HG03064 (cell line): ENCODE data around the gene COLGALT1.
"Not testable (repeated sequence)": the region's sequence is repeated elsewhere in the genome, so short reads cannot be mapped to it uniquely, and the experiment has no call there.

Experiments used
- ATAC-seq: cut with Tn5 transposase; IDR thresholded peaks from one replicate; pipeline ENCODE4 v1.9.1; 2021; ENCODE audit warnings: low read depth; ENCODE audit not compliant: unreplicated experiment

Gene COLGALT1

DNA sequence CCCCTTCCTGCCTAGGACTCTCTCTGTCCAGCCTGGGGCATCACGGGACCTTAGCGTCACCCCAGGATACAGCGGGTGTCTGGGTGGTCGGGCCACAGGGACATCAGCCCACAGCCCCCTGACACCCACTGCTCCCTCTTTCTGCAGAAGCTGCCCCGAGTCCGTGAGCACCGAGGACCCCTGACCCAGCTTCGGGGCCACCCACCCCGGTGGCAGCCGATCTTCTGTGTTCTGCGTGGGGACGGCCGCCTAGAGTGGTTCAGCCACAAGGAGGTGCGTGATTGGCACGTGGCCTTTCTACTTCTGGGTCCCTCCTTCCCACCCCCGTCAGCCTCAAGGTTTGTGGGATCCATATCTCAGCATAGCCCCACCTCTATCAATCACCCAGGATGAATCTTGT is 23.3 kb upstream of the COLGALT1 start:
- ATAC-seq: no peak

DNA sequence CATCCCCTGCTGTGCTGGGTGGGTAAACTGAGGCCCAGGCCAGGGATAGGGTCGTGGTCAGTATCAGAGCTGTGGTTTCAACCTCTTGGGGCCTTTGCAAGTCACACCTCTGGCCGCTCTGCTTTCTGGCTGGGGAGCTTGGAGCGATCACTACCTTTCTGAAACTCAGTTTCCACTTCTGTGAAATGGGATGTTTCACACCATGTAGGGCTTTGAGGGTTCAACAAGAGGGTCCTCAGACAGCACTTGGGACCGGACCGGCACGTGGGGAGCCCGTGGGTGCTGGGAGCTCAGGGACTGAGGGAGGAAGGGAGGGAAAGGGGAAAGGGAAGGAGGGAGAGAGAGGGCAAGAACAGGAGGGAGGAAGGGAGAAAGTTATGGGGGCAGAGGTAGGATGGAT is 22.9 kb upstream of the COLGALT1 start:
- no peak for ATAC-seq

DNA sequence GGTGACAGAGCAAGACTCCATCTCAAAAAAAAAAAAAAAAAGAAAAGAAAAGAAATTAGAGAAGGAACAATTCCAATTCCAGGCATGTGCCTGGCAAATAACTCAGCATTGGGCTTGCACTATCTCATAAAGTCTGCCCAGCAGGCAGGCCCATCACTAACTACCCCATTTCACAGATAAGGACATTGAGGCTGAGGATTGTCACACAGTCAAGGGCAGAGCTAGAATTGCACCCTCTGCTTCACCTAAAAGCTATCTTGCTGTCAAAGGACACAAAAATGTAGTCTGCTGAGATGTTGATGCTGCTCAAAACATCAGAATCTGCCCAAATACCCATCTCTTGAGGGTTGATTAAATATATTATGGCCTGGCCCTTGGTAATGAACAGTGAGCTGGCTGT is 20.7 kb upstream of the COLGALT1 start:
- no peak for ATAC-seq

DNA sequence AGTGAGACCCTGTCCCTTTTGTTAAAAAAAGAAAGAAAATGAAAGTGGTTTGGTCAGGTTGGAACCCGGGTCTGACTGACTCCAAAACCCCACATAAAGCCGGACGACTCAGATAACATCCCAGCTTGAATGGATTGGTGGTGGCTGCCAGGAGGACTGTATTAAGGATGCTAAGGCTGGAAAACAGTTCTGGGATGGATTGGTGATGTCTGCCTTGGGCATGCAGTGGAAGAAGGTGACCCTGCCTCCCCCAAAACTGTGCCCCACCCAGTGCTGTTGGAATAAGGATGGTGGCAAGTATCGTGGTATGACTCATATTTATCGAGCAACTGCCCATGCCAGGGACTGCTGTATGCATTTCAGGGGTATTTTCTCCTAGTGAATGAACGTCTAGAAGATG is 18.5 kb upstream of the COLGALT1 start:
- ATAC-seq: no peak

DNA sequence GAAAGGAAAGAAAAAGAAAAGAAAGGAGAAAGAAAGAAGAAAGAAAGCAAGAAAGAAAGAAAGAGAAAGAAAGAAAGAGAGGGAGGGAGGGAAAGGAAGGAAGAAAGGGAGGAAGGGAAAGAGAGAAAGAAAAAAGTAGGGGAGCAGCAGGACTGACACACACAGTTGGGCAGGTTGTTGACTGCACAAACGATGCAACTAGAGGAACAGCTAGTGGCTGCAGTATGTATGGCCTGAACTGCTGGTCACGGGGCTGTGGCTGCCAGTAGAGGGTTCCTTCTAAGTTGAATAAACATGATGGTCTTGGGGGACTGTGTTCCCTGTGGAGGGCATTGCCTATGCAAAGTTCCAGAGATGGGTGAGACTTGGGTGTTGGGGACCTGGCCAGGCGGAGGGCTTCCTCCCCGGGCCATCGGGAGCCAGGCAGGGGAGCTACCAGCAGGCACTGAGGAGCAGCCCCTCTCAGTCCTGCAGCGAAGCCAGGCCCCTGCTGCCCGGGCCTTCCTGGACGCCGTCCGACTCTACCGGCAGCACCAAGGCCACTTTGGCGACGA is 16.7 kb upstream of the COLGALT1 start:
- ATAC-seq: no peak

DNA sequence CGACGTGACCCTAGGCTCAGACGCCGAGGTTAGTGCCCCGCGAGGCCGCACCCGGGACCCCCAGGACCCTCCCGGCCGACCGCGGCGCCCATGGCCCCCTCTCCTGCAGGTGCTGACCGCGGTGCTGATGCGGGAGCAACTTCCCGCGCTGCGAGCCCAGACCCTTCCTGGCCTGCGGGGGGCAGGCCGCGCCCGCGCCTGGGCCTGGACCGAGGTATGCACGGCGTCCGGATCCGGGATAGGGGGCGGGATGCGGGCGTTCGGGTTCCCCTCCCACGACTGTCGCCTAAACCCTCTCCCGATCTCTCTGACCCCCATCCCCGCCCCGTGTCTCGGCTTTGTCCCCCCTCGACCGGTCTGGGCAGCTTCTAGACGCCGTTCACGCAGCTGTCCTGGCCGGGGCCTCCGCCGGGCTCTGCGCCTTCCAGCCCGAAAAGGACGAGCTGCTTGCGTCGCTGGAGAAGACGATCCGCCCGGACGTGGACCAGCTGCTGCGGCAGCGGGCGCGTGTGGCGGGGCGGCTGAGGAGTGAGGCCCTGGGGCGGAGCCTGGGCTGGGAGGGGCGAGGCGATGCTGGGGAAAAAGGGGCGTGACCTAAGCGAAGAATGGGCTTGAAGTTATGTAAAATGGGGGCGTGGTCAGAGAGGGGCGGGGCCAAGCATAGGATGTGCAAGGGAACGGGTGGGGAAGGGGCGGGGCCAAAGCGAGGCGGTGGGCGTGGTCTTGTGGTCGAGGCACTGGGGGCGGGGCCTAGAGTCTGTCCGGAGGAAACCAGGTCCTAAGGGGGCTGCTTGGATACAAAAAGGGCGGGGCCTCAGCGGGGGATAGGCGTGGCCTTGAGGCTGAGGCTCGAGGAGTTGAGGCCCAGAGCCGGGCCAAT is 16.0 kb upstream of the COLGALT1 start:
- no peak for ATAC-seq

DNA sequence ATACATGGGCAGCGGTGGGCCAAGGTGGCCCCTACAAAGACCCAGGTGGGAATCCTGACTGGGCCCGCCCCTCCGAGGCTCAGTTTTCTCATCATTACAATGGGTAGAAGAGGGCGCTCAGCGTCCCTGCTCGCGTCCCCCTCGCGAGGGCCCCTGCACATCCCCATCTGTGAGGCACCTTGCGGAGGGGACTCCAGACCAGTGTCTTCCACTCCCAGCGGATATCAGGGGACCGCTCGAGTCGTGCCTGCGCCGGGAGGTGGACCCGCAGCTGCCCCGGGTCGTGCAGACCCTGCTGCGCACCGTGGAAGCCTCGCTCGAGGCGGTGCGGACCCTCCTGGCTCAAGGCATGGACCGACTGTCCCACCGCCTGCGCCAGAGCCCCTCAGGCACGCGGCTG is 15.3 kb upstream of the COLGALT1 start:
- ATAC-seq: no peak

DNA sequence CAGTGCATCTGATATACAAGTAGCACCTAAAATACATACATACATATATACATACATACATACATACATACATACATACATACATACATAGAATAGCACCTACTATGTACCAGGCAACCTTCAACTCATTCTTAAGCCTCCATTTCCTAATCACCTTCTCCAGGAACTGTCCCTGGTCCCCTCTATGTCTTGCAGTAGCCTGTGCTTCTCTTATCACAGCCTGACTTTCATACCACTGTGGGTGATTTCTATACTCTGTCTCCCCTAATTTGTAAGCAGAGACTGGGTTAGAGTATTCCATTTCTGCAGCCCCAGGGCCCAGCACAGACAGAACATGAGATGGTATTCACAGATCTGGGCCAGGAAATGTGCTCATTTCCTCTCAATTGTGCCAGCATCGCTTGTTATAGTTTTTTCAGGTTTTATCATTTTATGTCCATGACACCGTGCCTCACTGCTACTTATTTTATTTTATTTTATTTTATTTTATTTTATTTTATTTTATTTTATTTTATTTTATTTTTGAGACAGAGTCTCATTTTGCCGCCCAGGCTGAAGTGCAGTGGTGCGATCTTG is 14.2 kb upstream of the COLGALT1 start:
- no peak for ATAC-seq

DNA sequence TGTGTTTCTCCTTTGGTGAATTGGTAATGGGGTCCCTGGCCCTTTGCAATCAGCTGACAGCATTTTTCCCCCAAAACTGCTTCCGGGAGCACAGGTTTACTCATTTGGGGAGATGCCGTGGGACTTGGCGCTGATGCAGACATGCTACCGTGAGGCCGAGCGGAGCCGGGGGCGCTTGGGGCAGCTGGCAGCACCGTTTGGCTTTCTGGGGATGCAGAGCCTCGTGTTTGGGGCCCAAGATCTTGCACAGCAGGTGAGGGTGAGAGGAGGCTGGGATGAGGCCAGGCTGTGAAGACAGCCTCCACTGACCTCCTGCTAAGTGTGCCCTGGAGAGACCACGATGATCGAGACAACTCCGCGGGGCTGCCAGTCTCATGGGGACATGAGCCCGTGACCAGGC is 13.4 kb upstream of the COLGALT1 start:
- no peak for ATAC-seq

DNA sequence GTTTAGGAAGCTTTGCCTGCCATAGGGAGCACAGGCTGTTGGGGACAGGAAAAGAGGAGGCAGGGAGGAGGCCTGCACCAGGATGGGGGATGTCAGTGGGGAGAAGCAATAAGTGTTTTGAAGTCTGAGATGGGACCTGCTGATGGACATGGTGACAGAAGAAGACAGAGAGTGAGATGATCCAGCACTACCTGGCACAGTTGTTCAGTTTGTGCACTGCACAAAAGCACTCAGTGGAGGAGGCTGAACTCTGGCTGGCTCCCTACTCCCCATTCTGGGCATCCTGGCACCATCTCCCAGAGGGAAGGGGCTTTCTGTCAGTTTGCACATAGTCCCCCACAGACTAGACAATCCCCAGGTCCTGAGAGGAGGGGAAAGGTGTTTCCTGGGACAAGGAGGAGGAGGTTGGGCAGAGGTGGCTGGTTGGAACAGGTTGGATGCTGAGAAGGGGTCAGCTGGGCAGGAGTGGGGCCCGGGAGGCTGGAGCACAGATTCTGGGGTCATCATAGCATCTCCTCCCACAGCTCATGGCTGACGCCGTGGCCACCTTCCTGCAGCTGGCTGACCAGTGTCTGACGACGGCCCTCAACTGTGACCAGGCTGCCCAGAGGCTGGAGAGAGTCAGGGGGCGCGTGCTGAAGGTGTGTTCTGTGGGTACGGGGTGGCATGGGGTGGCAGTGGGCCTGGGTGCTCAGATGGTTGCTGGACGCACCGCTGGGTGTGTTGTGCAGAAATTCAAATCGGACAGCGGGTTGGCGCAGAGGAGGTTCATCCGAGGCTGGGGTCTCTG is 12.5 kb upstream of the COLGALT1 start:
- no peak for ATAC-seq

DNA sequence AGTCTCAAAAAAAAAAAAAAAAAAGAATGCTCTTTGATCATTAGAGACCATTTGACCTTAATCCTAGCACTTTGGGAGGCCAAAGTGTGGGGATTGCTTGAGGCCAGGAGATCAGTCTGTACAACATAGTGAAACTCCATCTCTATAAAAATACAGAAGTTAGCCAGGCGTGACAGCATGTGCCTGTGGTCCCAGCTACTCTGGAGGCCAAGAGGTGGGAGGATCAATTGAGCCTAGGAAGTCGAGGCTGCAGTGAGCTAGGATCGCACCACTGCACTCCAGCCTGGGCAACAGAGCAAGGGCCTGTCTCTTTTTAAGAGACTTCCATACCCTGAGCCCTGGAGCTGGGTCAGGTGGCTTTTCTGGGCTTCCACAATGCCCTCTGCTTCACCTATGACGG is 11.5 kb upstream of the COLGALT1 start:
- no peak for ATAC-seq

DNA sequence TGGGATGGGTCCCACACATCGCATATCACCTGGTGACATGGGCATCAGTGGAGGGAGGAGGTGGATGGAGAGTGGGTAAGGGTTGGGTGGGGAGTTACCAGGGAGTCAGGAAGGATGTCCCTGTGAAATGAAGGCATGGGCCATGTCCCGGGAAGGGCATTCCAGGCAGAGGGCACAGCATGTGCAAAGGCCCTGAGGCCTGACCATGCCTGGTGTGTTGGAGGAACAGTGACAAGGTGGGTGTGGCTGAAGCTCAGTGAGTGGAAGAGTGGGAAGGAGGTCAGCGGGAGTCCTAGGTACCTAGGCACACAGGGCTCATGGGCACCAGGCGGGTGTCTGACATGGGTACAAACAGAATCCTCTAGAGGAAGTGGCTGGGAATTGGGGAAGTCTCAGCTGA is 11.0 kb upstream of the COLGALT1 start:
- no peak for ATAC-seq

DNA sequence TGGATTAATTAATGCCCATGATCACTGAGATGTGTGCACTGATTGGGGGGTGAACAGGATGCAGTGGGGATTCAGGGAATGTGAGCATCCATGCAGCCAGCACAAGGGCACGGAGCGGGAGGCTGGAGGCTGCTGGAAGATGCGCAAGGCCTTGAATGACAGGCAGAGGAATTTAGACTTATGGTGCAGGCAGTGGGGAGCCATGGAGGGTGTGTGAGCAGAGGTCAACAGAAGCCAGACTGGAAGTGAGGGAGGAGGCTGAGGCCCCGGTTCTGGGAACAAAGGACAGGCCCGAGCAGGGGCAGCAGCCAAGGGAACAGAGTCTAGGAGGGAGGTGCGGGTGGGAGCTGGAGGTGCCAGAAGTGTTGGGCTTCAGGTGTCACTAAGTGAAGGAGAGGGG is 7.3 kb upstream of the COLGALT1 start:
- ATAC-seq: no peak

DNA sequence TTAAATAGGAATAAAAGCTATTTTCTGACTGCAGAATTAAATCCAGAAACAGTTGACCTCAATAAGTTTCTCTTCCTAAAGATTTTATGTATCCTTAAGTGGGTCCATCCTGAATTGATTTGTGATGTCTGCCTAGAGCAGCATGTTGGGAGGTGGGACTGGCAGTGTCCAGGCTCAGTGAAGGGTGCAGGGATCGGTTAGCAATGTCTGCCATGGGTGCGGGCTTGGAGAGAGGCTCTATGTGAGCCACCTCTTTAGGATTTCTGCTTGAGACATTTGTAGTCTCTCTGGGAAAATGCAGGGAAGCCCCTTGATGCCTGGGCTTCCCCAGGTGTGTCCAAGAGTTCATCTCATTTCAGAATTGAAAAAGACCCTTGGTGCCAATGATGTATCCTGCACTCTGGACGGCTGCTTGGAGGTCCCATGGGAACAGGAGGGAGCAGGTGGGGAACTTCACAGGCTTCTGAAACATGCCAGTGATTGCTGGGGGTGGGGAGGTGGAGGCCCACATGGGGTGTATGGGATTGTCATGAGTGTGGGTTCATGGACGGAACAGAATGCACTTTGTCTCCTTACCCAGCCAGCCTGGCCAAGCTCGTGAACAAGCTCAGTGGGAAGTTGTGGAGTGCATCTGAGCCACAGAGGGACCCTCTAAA is 6.2 kb upstream of the COLGALT1 start:
- no peak for ATAC-seq

DNA sequence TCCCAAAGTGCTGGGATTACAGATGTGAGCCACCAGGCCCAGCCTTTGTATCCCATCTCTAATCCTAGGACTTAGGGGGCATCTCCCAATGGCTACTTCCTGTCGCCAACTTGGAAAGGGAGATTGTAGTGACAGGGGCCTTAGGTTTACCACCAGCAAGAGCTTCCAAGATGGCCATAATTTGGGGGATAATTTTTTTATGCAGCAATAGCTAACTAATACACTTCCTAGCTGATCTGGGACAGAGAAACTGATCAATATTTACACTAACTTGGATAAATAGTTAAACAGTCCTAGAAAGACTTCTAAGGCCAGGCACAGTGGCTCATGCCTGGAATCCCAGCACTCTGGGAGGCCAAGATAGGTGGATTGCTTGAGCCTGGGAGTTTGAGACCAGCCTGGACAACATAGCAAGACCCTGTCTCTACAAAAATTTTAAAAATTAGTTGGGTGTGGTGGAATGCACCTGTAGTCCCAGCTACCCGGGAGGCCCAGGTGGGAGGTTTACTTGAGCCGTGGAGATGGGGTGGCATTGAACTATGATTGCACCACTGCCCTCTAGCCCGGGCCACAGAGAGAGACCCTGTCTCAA is 5.3 kb upstream of the COLGALT1 start:
- no peak for ATAC-seq

DNA sequence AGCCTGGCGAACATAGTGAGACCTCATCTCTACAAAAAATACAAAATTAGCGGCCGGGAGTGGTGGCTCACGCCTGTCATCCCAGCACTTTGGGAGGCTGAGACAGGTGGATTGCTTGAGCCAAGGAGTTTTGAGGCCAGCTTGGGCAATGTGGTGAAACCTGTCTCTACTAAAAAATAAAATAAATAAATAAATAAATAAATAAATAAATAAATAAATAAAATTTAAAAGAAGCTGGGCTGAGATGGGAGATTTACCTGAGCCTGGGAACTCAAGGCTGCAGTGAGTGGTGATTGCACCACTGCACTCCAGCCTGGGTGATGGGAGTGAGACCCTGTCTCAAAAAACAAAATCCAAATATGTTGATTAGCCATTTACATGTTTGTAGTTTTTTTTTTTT is 2.7 kb upstream of the COLGALT1 start:
- not testable (repeated sequence) for ATAC-seq

DNA sequence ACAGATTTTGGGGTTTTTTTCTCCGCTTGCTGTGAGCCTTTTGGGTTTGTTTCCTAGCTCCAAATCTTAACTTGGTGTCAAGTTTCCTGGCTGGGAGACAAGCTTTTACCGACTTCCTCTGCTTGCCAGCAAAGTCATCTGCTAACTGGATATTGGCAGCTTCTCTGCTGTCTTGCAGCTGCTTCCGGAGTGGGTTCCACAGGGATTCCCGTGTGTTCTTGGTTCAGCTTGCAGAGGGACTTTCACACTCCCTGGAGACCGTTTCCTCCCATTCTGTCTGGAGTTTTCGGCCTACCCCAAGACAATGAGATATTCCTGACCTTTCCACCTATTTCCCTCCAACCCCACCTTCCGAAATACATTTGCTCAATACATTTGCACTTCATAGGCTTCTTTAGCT is 2.2 kb upstream of the COLGALT1 start:
- ATAC-seq: no peak

DNA sequence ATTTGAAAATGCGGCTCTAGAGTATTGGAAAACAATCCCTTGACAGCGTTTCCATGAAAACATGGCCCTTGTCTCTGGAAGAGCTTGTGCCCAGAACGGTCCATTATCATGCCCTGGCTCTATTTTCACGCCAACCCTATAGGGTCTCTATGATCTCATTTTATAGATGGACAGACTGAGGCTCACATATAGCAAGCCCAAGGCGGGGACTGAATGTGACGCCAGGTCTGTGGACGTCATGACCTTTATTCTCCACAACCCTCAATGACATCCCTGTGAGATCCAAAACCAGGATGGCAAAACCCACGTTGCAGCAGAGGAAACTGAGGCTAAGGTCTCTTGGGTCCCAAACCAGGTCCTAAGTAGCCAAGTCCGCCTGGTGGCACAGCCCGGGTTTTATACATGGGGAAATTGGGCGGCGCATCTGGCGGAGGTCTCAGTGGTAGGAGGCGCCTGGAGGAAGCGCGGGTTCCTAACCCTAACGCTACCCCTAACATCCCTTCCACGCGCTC is 425 bp upstream of the COLGALT1 start:
- no peak for ATAC-seq

DNA sequence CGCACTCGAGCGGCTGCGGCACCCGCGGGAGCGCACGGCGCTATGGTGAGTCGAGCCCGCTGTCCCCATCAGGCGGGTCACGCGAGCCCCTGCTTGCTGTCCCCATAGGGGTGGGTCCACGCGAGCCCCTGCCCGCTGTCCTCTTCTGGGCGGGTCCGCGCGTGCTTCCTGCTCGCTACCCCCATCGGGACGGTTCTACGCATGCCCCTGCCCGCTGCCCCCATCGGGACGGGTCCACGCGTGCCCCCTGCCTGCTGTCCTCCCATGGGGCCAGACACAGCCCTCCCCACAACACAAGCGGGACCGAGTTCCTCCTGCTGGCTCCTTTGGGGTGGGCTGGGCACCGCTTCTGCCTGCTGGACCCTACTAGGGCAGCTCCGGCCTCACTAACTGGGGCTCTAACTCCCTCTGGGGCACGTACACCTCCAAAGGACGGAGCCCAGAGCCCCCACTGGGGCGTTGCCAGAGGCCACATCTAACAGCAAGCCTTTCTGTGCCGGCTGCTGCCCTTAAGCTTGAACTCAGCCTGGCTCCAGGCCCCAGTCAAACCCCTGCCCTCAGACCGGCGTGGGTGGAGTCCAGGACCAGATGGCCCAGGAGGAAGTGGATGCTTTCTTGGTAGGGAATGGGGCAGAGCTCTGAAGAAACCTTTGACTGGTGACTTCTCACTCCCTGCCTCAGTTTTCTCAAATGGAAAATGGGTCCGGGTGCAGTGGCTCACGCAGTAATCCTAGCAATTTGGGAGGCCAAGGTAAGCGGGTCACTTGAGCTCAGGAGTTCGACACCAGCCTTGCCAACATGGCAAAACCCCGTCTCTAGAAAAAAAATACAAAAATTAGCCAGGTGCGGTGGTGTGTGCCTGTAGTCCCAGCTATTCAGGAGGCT is 722 bp downstream of the COLGALT1 start:
- peak; percentile 35 for ATAC-seq
